ENCODE results near the gene AHNAK.

AHNAK gene

DNA sequence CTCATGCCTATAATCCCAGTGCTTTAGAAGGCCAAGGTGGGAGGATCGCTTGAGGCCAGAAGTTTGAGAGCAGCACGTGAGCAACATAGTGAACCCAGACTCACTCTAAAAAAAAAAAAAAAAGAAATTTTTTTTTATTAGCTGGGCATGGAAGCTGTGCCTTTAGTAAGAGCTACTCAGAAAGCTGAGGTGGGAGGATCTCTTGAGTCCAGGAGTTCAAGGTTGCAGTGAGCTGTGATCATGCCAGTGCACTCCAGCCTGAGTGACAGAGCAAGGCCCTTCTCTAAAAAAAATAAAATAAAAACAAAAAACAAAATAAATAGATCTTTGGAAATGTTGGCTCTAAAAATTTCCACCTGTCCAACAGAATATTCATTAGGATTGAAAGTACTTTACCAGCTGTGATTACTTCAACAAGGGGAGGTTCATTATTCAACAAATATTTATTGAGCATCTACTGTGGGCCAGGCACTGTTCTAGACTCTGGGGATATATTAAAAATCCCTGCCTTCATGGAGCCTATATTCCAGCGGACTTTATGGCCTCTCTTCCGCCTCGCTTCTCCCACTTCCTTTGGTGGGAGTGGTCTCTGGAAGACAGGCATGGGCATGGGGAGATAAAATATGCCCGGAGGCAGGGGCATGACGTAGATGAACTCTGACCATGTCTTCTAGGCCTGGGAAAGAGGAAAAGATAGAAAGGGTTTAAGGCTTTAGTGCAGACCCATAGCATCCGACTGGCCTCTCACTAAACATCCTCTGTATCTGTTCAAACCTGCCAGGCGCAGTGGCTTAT, 47.9 kb downstream of the AHNAK start:
- no peak overlapping the region for H3K4me3 ChIP-seq (ENCODE audit: low read depth, low read length)
- TF ChIP-seq, protein P1, sequence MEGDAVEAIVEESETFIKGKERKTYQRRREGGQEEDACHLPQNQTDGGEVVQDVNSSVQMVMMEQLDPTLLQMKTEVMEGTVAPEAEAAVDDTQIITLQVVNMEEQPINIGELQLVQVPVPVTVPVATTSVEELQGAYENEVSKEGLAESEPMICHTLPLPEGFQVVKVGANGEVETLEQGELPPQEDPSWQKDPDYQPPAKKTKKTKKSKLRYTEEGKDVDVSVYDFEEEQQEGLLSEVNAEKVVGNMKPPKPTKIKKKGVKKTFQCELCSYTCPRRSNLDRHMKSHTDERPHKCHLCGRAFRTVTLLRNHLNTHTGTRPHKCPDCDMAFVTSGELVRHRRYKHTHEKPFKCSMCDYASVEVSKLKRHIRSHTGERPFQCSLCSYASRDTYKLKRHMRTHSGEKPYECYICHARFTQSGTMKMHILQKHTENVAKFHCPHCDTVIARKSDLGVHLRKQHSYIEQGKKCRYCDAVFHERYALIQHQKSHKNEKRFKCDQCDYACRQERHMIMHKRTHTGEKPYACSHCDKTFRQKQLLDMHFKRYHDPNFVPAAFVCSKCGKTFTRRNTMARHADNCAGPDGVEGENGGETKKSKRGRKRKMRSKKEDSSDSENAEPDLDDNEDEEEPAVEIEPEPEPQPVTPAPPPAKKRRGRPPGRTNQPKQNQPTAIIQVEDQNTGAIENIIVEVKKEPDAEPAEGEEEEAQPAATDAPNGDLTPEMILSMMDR (IDR thresholded peaks at IDR 0.05; ENCODE audit: low read depth, low read length, missing control alignments), result no peak
- in situ Hi-C loops (cut with HindIII; ENCODE audit: low sequenced_read_pairs), result loop anchor here (5.0 kb wide), 1 partner anchor 66 kb away; no protein-coding TSS in a partner anchor
- DNase-seq (ENCODE audit: low read depth), result no peak

DNA sequence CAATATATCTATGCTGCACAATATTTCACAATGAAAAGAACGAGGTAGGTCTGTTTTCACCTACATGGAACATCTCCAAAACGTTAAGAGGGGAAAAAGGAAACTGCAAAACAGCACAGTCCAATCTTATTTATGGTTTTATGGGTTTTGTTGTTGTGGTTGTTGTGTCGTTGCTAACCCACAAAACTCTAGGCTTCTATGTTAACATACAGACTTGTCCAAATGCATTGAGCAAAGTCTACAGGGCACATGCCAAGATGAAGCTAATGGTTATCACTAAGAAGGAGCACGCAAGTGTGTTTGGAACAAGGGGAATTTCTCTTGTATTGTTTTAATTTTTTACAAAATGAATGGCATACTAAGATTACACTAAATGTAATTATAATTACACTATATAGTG, 48.6 kb downstream of the AHNAK start:
- no peak overlapping the region for H3K4me3 ChIP-seq (ENCODE audit: low read depth, low read length)
- TF ChIP-seq, protein P1 (IDR thresholded peaks at IDR 0.05; ENCODE audit: low read depth, low read length, missing control alignments), result no peak
- in situ Hi-C loops (cut with HindIII; ENCODE audit: low sequenced_read_pairs), result loop anchor here (5.0 kb wide), 1 partner anchor 66 kb away; no protein-coding TSS in a partner anchor
- DNase-seq (ENCODE audit: low read depth), result no peak

DNA sequence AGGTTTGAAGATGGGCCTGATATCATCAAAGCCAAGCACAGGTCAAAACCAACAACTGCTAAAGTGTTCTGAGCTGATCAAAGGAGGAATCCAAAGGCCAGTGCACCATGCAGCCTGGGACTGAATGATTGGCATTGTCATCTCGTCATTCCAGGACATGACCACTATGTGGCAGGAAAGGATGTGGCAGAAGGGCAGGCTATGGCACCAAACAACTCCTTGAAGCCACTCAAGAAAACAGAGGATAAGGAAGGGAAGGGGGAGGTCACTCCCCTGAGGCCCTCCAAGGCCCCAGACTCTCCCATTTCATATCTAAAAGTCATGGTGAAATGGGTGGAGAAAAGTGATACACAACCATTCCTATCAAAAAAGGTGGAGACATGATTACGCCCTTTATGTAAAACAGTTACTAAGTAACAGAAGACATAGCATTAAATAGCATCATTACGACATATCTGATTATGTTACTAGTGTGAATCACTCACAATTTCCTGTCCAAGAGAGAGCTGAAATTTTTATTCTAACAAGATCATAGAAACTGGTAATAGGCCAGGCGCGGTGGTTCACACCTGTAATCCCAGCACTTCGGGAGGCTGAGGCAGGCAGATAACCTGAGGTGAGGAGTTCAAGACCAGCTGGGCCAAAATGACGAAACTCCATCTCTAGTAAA, 49.3 kb downstream of the AHNAK start:
- TF ChIP-seq, protein P1 (IDR thresholded peaks at IDR 0.05; ENCODE audit: low read depth, low read length, missing control alignments), result no peak
- H3K4me3 ChIP-seq (ENCODE audit: low read depth, low read length), result no peak overlapping the region
- in situ Hi-C loops (cut with HindIII; ENCODE audit: low sequenced_read_pairs), result loop anchor here (5.0 kb wide), 1 partner anchor 65 kb away; no protein-coding TSS in a partner anchor
- DNase-seq (ENCODE audit: low read depth), result no peak

DNA sequence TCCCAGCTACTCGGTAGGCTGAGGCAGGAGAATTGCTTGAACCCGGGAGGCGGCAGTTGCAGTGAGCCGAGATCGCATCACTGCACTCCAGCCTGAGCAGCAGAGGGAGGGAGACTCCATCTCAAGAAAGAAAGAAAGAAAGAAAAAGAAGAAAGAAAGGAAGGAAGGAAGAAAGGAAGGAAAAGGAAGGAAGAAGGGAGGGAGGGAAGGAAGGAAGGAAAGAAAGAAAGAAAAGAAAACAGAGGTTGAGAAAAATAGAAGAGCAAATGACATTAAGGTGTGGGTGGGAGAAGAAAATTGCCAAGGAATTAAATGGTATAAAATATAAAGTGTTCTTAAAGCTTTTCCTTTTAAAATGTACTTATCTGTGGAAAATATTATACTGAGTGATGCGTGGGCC, 49.9 kb downstream of the AHNAK start:
- TF ChIP-seq, protein P1 (IDR thresholded peaks at IDR 0.05; ENCODE audit: low read depth, low read length, missing control alignments), result no peak
- DNase-seq (ENCODE audit: low read depth), result no peak
- no peak overlapping the region for H3K4me3 ChIP-seq (ENCODE audit: low read depth, low read length)
- in situ Hi-C loops (cut with HindIII; ENCODE audit: low sequenced_read_pairs), result loop anchor here (5.0 kb wide), 1 partner anchor 64 kb away; no protein-coding TSS in a partner anchor

DNA sequence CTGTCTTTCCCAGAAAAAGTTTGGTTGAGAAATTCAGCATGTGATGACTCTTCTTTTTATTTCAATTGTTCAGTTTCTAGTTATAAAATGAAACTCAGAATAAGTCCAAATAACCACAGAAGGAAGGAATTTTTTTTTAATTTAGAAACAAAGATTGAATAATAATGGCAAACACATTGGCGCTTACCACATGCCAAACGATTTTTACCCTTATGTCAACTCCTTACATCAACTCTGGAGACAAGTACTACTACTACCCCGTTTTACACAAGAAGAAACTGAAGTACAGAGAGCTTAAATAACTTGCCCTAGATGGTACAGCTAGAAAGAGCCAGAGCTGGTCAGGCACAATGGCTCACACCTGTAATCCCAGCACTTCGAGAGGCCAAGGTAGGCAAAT, 52.4 kb downstream of the AHNAK start:
- no peak overlapping the region for H3K4me3 ChIP-seq (ENCODE audit: low read depth, low read length)
- DNase-seq (ENCODE audit: low read depth), result no peak
- TF ChIP-seq, protein P1 (IDR thresholded peaks at IDR 0.05; ENCODE audit: low read depth, low read length, missing control alignments), result no peak
- in situ Hi-C loops (cut with HindIII; ENCODE audit: low sequenced_read_pairs), result no loop called here

DNA sequence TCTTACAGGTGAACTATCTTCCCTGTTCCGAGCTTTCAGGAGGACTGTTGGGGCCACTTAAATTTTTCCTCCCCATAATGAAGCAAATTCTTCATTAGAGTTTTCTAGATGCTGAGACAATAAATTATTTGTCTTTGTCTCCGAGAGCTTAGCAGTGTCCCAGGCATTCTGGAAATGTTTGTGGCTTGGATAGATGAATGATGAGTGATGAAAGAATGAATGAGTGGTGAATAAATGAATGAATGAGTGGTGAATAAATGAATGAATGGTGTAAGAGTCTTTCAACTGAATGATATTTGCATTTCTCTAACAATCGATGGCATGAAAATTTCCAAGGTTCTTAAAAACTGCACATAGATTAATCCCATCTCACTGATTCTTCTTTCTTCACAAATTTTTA, 52.8 kb downstream of the AHNAK start:
- H3K4me3 ChIP-seq (ENCODE audit: low read depth, low read length), result no peak overlapping the region
- TF ChIP-seq, protein P1 (IDR thresholded peaks at IDR 0.05; ENCODE audit: low read depth, low read length, missing control alignments), result no peak
- in situ Hi-C loops (cut with HindIII; ENCODE audit: low sequenced_read_pairs), result no loop called here
- no peak for DNase-seq (ENCODE audit: low read depth)
